A549 (cell line): ENCODE measurements around the gene FKBP4. TPM values are rescaled to one million over a fixed set of nuclear protein-coding genes. Genes with fewer than 3 reads are reported as not detected.
A peak's percentile ranks its signal among the peaks of the same experiment; 100 is the strongest.

Experiments
- ATAC-seq, 2 experiments: fragments of 200-7000 bp in 1 of 2; fragments of >200 bp in 1 of 2; cut with Nextera tagmentation in 1 of 2; cut with Tn5 transposase in 1 of 2; 3 replicates each; pipeline versions ENCODE4 v1.8.0 to v1.9.1; 2018 to 2020; ENCODE audit warnings: mild to moderate bottlenecking in 1 of 2, moderate library complexity in 1 of 2
- CTCF ChIA-PET: fragments of 300-600 bp; sonication (Branson Sonifier 250); formaldehyde crosslinking; extraction: SDS; loops from one replicate; lab custom pipeline; 2021; ENCODE audit warnings: antibody characterized with exemption, inconsistent platforms; lab: Yijun Ruan, JAX
- POLR2A ChIA-PET: fragments of 350-600 bp; formaldehyde crosslinking; extraction: SDS; loops from one replicate; lab custom pipeline; 2021; ENCODE audit warnings: antibody characterized with exemption, inconsistent platforms; lab: Yijun Ruan, JAX
- DNase-seq, 2 experiments: peaks; one replicate each; pipeline versions ENCODE4 v3.0.0 to v3.0.0-alpha.2; 2011 to 2016; ENCODE audit warnings: low read depth in 1 of 2, low spot score in 1 of 2
- FAIRE-seq: peaks from 2 replicates; lab custom pipeline; 2011; peaks lifted over from hg19 to GRCh38; lab: Jason Lieb, UNC
- H3K27ac ChIP-seq, 2 experiments: fragments of >200 bp; sonication (Bioruptor Twin); formaldehyde crosslinking; 3 replicates each; pipeline ENCODE4 v1.5.1; 2016 to 2017
- H3K4me1 ChIP-seq: fragments of >200 bp; sonication (Bioruptor Twin); formaldehyde crosslinking; 3 replicates; pipeline ENCODE4 v1.6.1; 2016
- H3K4me2 ChIP-seq: fragments of >200 bp; sonication (Bioruptor Twin); formaldehyde crosslinking; 3 replicates; pipeline ENCODE4 v1.6.1; 2016
- H3K4me3 ChIP-seq: fragments of >200 bp; sonication (Bioruptor Twin); formaldehyde crosslinking; 3 replicates; pipeline ENCODE4 v1.5.1; 2016
- H3K9me3 ChIP-seq: fragments of >200 bp; sonication (Bioruptor Twin); formaldehyde crosslinking; 3 replicates; pipeline ENCODE4 v1.6.1; 2016
- CHD4 ChIP-seq: fragments of 200-600 bp; sonication (generic); IDR thresholded peaks from 2 replicates; pipeline ENCODE4 v1.6.1; 2016; ENCODE audit warnings: antibody characterized with exemption, mild to moderate bottlenecking, borderline replicate concordance
- NFE2L2 ChIP-seq: fragments of 150-350 bp; conservative IDR thresholded peaks from 2 replicates; pipeline ENCODE4 v1.6.1; 2014; ENCODE audit warnings: low read length
- RAD21 ChIP-seq, 2 experiments: fragments of >200 bp in 1 of 2; sonication (Bioruptor Twin) in 1 of 2; formaldehyde crosslinking in 1 of 2; IDR thresholded peaks in 1 of 2; conservative IDR thresholded peaks in 1 of 2; 2 replicates in 1 of 2; 3 replicates in 1 of 2; pipeline ENCODE4 v1.6.1; 2012 to 2018; ENCODE audit warnings: inconsistent platforms in 1 of 2
- SMC3 ChIP-seq: fragments of >200 bp; sonication (Bioruptor Twin); formaldehyde crosslinking; IDR thresholded peaks from 3 replicates; pipeline ENCODE4 v1.6.1; 2018; ENCODE audit warnings: inconsistent platforms
- WGBS: methylation state at CpG from one replicate; pipeline ENCODE4 v1.1.6; 2017; ENCODE audit errors: missing lambda C conversion rate; 5-methylcytosine and 5-hydroxymethylcytosine counted together
- polyA plus RNA-seq, 4 experiments: library from polyadenylated mRNA; depleted of rRNA in 3 of 4; stranded (reverse); fragments of >200 nt; fragmentation: RNase III in 1 of 4; extraction: RNeasy Plus Mini Kit Qiagen cat#74134 plus additional on column Dnase treatment in 1 of 4; gene quantifications; 2 replicates in 3 of 4; 3 replicates in 1 of 4; pipeline ENCODE4 v1.2.3, GENCODE V29; 2011 to 2017
- TF ChIP-seq, protein P1 (sequence below): fragments of 200-600 bp; sonication (generic); IDR thresholded peaks from 2 replicates; pipeline ENCODE4 v1.6.1; 2016; ENCODE audit warnings: antibody characterized with exemption, mild to moderate bottlenecking, moderate library complexity
- TF ChIP-seq, protein P2 (sequence below): fragments of >200 bp; sonication (Bioruptor Twin); formaldehyde crosslinking; IDR thresholded peaks from 3 replicates; pipeline ENCODE4 v1.5.1; 2016

Gene FKBP4
- polyA plus RNA-seq, 2 of the 4 experiments (the other 2 are of a cell fraction): 108 to 137 TPM

DNA sequence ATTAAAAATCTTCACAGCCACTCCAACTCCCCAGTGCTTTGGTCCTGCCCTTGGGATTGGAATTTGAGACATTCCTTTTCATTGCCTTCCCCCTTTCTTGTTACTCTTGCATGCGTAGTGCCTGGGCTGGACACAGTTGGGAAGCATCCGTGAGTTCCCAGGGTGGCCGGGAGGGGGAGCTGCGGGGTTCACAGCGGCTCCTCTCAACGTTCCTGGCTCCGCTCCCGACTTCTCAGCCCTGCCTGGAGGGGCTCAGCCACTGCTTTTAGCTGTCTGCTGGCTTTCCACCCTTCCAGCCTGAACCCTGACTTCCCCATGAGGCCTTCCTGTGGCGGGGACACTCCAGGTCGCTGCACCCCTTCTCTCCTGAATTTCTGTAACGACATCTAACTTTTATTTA is 58.9 kb downstream of the FKBP4 start:
- ATAC-seq: peak; percentile 70 to 86; a peak in 5 of 6 replicates
- H3K4me2 ChIP-seq: no peak overlapping the region
- POLR2A ChIA-PET: interaction anchor here (0.7 to 1.0 kb wide), 3 partner anchors 10 to 41 kb away, joined by 3 read pairs; partner anchors contain the start of gene ITFG2

More for the DNA sequence above, 58.9 kb downstream of the FKBP4 start:
- TF ChIP-seq NFE2L2 (no peak), CHD4 (no peak), SMC3 (peak; percentile 39; the same call in 2 of the 3 replicates), RAD21 (conservative IDR thresholded peaks at IDR 0.05 in 1 of 2, IDR thresholded peaks at IDR 0.05 in 1 of 2) (peak in 1 of 2 experiments; percentile 45; a peak in 1 of 5 replicates)
- TF ChIP-seq, protein P1, sequence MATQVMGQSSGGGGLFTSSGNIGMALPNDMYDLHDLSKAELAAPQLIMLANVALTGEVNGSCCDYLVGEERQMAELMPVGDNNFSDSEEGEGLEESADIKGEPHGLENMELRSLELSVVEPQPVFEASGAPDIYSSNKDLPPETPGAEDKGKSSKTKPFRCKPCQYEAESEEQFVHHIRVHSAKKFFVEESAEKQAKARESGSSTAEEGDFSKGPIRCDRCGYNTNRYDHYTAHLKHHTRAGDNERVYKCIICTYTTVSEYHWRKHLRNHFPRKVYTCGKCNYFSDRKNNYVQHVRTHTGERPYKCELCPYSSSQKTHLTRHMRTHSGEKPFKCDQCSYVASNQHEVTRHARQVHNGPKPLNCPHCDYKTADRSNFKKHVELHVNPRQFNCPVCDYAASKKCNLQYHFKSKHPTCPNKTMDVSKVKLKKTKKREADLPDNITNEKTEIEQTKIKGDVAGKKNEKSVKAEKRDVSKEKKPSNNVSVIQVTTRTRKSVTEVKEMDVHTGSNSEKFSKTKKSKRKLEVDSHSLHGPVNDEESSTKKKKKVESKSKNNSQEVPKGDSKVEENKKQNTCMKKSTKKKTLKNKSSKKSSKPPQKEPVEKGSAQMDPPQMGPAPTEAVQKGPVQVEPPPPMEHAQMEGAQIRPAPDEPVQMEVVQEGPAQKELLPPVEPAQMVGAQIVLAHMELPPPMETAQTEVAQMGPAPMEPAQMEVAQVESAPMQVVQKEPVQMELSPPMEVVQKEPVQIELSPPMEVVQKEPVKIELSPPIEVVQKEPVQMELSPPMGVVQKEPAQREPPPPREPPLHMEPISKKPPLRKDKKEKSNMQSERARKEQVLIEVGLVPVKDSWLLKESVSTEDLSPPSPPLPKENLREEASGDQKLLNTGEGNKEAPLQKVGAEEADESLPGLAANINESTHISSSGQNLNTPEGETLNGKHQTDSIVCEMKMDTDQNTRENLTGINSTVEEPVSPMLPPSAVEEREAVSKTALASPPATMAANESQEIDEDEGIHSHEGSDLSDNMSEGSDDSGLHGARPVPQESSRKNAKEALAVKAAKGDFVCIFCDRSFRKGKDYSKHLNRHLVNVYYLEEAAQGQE: no peak
- TF ChIP-seq, protein P2, sequence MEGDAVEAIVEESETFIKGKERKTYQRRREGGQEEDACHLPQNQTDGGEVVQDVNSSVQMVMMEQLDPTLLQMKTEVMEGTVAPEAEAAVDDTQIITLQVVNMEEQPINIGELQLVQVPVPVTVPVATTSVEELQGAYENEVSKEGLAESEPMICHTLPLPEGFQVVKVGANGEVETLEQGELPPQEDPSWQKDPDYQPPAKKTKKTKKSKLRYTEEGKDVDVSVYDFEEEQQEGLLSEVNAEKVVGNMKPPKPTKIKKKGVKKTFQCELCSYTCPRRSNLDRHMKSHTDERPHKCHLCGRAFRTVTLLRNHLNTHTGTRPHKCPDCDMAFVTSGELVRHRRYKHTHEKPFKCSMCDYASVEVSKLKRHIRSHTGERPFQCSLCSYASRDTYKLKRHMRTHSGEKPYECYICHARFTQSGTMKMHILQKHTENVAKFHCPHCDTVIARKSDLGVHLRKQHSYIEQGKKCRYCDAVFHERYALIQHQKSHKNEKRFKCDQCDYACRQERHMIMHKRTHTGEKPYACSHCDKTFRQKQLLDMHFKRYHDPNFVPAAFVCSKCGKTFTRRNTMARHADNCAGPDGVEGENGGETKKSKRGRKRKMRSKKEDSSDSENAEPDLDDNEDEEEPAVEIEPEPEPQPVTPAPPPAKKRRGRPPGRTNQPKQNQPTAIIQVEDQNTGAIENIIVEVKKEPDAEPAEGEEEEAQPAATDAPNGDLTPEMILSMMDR: peak; percentile 55
- DNase-seq (peak; percentile 77 to 92), FAIRE-seq (no peak)
- Histone ChIP-seq H3K9me3 (no peaks in the 10 kb centered on the region), H3K4me1 (peaks cover 11% of the 10 kb centered on the region), H3K27ac (no peak overlapping the region), H3K4me3 (no peak overlapping the region)
- 34% methylated on average over 11 of the region's 11 CpGs for WGBS
- CTCF ChIA-PET: interaction anchor here (0.7 to 3.0 kb wide), 34 partner anchors 8 to 409 kb away, joined by 3 to 19 read pairs (median 4); partner anchors contain the start of genes FOXM1, RHNO1 and TULP3

Other genes starting within 250 kb of the FKBP4 start
- 23.7 and 28.4 TPM in 2 replicates for gene ITFG2, start 17.7 kb downstream of the FKBP4 start, polyA plus RNA-seq (2011; rRNA removed)
- gene ITFG2, start 17.7 kb downstream of the FKBP4 start, polyA plus RNA-seq (2017; fragmentation: RNase III; extraction: RNeasy Plus Mini Kit Qiagen cat#74134 plus additional on column Dnase treatment): 17.5 to 23.2 TPM (median 20.5 TPM) in 3 replicates
- not detected in 2 replicates for gene NRIP2, start 40.1 kb downstream of the FKBP4 start, polyA plus RNA-seq (2011; rRNA removed)
- not detected in 3 replicates for gene NRIP2, start 40.1 kb downstream of the FKBP4 start, polyA plus RNA-seq (2017; fragmentation: RNase III; extraction: RNeasy Plus Mini Kit Qiagen cat#74134 plus additional on column Dnase treatment)
- not detected in 2 replicates for gene TEX52, start 62.1 kb downstream of the FKBP4 start, polyA plus RNA-seq (2011; rRNA removed)
- not detected in 3 replicates for gene TEX52, start 62.1 kb downstream of the FKBP4 start, polyA plus RNA-seq (2017; fragmentation: RNase III; extraction: RNeasy Plus Mini Kit Qiagen cat#74134 plus additional on column Dnase treatment)
- 40.3 and 47.8 TPM in 2 replicates for gene FOXM1, start 82.2 kb downstream of the FKBP4 start, polyA plus RNA-seq (2011; rRNA removed)
- gene FOXM1, start 82.2 kb downstream of the FKBP4 start, polyA plus RNA-seq (2017; fragmentation: RNase III; extraction: RNeasy Plus Mini Kit Qiagen cat#74134 plus additional on column Dnase treatment): 84.0 to 84.2 TPM (median 84.2 TPM) in 3 replicates
- gene RHNO1, start 82.3 kb downstream of the FKBP4 start, polyA plus RNA-seq (2011; rRNA removed): 85.9 and 102 TPM in 2 replicates
- 35.7 to 37.6 TPM (median 37.1 TPM) in 3 replicates for gene RHNO1, start 82.3 kb downstream of the FKBP4 start, polyA plus RNA-seq (2017; fragmentation: RNase III; extraction: RNeasy Plus Mini Kit Qiagen cat#74134 plus additional on column Dnase treatment)
- gene TULP3, start 95.9 kb downstream of the FKBP4 start, polyA plus RNA-seq (2011; rRNA removed): 30.6 and 32.9 TPM in 2 replicates
- gene TULP3, start 95.9 kb downstream of the FKBP4 start, polyA plus RNA-seq (2017; fragmentation: RNase III; extraction: RNeasy Plus Mini Kit Qiagen cat#74134 plus additional on column Dnase treatment): 17.9 to 19.6 TPM (median 18.4 TPM) in 3 replicates
- 22.0 and 22.6 TPM in 2 replicates for gene TEAD4, start 164.4 kb downstream of the FKBP4 start, polyA plus RNA-seq (2011; rRNA removed)
- 31.2 to 34.9 TPM (median 31.8 TPM) in 3 replicates for gene TEAD4, start 164.4 kb downstream of the FKBP4 start, polyA plus RNA-seq (2017; fragmentation: RNase III; extraction: RNeasy Plus Mini Kit Qiagen cat#74134 plus additional on column Dnase treatment)